Measurements from ENCODE around the gene NKX2-1. TPM values are rescaled to one million over a fixed set of nuclear protein-coding genes. Genes with fewer than 3 reads are reported as not detected.

The NKX2-1 gene
- total and polyA plus RNA-seq, 7 experiments from 2014 or later: not detected

DNA sequence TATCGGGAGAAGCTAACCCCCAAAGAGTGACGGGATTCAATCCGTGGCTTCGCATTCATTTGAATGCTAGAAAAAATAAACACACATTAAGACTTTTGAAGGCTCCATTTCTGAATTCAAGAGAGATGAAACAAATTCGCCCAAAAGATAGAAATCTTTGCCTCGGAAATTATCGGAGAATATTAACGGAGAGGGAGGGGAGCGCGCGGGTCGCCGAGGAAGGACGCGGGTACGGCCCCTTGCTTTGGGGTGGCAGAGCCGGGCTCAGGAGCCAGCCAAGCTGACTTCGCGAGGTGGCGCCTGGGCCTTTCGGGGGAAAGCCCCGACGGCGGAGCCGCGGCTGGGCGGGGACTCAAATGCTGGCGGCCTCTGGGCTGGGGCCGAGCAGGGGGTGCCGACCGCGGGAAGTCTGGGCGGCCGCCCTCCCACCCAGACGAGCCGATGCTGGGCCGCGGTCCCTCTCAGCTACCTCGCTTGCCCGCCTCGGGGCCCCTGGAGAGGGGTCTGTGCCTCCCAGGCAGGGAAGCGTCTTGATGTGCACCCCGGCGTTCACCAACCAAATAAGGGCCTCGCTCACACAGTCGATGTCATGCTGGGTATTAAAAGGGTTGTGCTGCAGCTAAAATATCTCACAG is 14.7 kb downstream of the NKX2-1 start:
- ChIA-PET CTCF (no interaction called here), POLR2A (no interaction called here)
- Mint-ChIP-seq H3K4me3 (peak overlapping the region in 7 of 10 donors; percentile 39 to 67 (median 56)), H3K27ac (no peak overlapping the region), H3K9me3 (peaks cover 1 to 34% (median 6%) of the 10 kb centered on the region in 11 donors), H3K27me3 (peaks cover 82 to 88% (median 85%) of the 10 kb centered on the region in 5 donors), H3K36me3 (peaks cover 3 to 13% (median 4%) of the 10 kb centered on the region in 5 donors), H3K4me1 (peaks cover 3 to 31% (median 25%) of the 10 kb centered on the region in 7 donors)
- peaks cover 8 to 34% of the 10 kb centered on the region in 2 donors for H3K27me3 ChIP-seq (ENCODE audit: control insufficient read depth in 2 of 2, insufficient read depth in 2 of 2, low read length in 2 of 2)
- H3K4me3 ChIP-seq (ENCODE audit: low read length): no peak overlapping the region
- intact Hi-C loops (cut with micrococcal nuclease): no loop called here
- DNase-seq: no peak
- peaks cover 0 to 4% of the 10 kb centered on the region in 2 donors for H3K4me1 ChIP-seq (ENCODE audit: control insufficient read depth in 2 of 2, insufficient read depth in 2 of 2, low read length in 2 of 2)
- H3K9me3 ChIP-seq (ENCODE audit: control insufficient read depth in 2 of 3, low read length in 3 of 3): no peaks in the 10 kb centered on the region
- H3K27ac ChIP-seq (ENCODE audit: low read depth, low read length): no peak overlapping the region
- no peak for ATAC-seq
- H3K36me3 ChIP-seq (ENCODE audit: control insufficient read depth in 2 of 3, insufficient read depth in 3 of 3, low read length in 3 of 3): no peaks in the 10 kb centered on the region

DNA sequence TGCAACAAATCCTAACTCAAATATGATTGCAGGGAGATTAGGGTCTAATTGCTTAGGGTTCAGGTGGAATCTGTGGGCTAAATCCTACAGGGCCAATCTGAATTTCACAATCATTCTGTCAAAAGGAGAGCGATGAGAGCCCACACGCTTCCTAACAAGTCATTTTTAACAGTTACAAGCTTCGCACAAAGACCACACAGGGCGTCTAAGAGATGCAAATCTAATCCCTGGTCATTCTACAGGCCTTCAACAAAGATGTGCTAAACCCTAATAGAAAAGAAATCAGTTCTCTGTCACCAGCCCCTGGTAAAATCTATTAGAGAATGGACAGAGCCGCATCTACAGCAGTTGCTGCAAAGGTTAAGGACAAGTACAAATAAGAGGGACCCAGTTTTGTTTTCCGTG is 15.3 kb downstream of the NKX2-1 start:
- peaks cover 82 to 88% (median 85%) of the 10 kb centered on the region in 5 donors for H3K27me3 Mint-ChIP-seq
- peaks cover 3 to 13% (median 4%) of the 10 kb centered on the region in 5 donors for H3K36me3 Mint-ChIP-seq
- no peak overlapping the region for H3K27ac Mint-ChIP-seq
- peaks cover 3 to 31% (median 25%) of the 10 kb centered on the region in 7 donors for H3K4me1 Mint-ChIP-seq
- ChIA-PET POLR2A (no interaction called here), CTCF (interaction anchor here (0.6 kb wide), 1 partner anchor 51 kb away, joined by 3 read pairs; no protein-coding TSS in a partner anchor)
- peaks cover 0 to 4% of the 10 kb centered on the region in 2 donors for H3K4me1 ChIP-seq (ENCODE audit: control insufficient read depth in 2 of 2, insufficient read depth in 2 of 2, low read length in 2 of 2)
- H3K27me3 ChIP-seq (ENCODE audit: control insufficient read depth in 2 of 2, insufficient read depth in 2 of 2, low read length in 2 of 2): peaks cover 8 to 32% of the 10 kb centered on the region in 2 donors
- no peak for ATAC-seq
- H3K9me3 Mint-ChIP-seq: peaks cover 1 to 34% (median 6%) of the 10 kb centered on the region in 11 donors
- no peaks in the 10 kb centered on the region for H3K36me3 ChIP-seq (ENCODE audit: control insufficient read depth in 2 of 3, insufficient read depth in 3 of 3, low read length in 3 of 3)
- no peak overlapping the region for H3K4me3 ChIP-seq (ENCODE audit: low read length)
- DNase-seq: no peak
- no peak overlapping the region for H3K27ac ChIP-seq (ENCODE audit: low read depth, low read length)
- intact Hi-C loops (cut with micrococcal nuclease): no loop called here
- peak overlapping the region in 8 of 10 donors; percentile 35 to 67 (median 53) for H3K4me3 Mint-ChIP-seq
- H3K9me3 ChIP-seq (ENCODE audit: control insufficient read depth in 2 of 3, low read length in 3 of 3): no peaks in the 10 kb centered on the region

DNA sequence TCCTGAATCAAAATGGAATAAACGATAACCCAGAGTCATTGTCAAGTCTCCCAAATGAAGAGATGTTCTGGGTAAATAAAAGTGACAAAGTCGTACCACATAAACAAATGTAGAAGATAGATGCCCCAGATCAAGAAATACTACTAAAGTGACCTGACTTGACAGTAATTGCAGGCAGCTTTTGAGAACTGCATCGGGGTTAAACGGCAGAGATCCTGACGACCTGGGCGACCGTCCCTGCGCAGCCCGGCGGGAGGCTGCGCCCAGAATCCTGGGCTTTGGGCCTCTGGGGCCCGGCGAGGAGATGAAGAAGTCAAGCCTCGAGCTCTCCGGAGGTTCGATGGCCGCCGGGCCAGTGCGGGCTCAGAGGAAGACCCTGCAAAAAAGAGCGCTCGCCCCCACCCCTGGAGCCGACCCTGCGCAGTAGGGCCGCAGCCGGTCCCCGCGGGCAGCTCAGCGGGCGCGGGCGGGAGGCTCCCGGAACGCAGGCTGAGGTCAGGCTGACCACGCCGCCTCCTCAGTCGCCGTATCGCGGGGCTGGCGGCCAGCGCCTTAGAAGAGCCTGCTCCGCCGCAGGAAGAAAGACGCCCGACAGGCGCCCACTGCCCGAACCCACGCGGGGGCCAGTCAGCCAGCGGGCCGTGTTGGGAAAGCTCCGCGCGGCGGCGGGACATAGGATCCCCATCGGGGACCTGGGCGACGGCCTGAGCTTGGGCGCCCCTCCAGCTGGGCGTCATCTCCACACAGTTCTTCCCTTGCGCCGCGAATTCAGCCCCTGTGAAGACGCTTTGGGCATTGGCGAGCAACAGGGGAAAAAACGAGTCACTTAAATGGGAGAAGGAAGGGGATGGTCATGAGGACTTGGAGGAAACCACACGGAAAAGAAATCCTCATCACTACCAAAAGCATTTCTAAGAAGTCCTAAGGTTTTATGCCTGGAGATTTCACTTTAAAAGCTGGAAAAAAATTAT is 16.0 kb downstream of the NKX2-1 start:
- H3K27ac ChIP-seq (ENCODE audit: low read depth, low read length): no peak overlapping the region
- ChIA-PET POLR2A (no interaction called here), CTCF (interaction anchor here (0.6 kb wide), 1 partner anchor 52 kb away, joined by 3 read pairs; no protein-coding TSS in a partner anchor)
- H3K27me3 ChIP-seq (ENCODE audit: control insufficient read depth in 2 of 2, insufficient read depth in 2 of 2, low read length in 2 of 2): peaks cover 8 to 30% of the 10 kb centered on the region in 2 donors
- H3K4me3 ChIP-seq (ENCODE audit: low read length): no peak overlapping the region
- peaks cover 3 to 31% (median 23%) of the 10 kb centered on the region in 7 donors for H3K4me1 Mint-ChIP-seq
- DNase-seq: no peak
- H3K36me3 Mint-ChIP-seq: peaks cover 3 to 13% (median 4%) of the 10 kb centered on the region in 5 donors
- H3K9me3 ChIP-seq (ENCODE audit: control insufficient read depth in 2 of 3, low read length in 3 of 3): no peaks in the 10 kb centered on the region
- no peaks in the 10 kb centered on the region for H3K36me3 ChIP-seq (ENCODE audit: control insufficient read depth in 2 of 3, insufficient read depth in 3 of 3, low read length in 3 of 3)
- H3K4me1 ChIP-seq (ENCODE audit: control insufficient read depth in 2 of 2, insufficient read depth in 2 of 2, low read length in 2 of 2): peaks cover 0 to 4% of the 10 kb centered on the region in 2 donors
- peaks cover 1 to 28% (median 6%) of the 10 kb centered on the region in 11 donors for H3K9me3 Mint-ChIP-seq
- H3K27ac Mint-ChIP-seq: peak overlapping the region in 1 of 9 donors; percentile 20
- peaks cover 77 to 84% (median 81%) of the 10 kb centered on the region in 5 donors for H3K27me3 Mint-ChIP-seq
- peak overlapping the region in 6 of 10 donors; percentile 28 to 67 (median 47) for H3K4me3 Mint-ChIP-seq
- intact Hi-C loops (cut with micrococcal nuclease): no loop called here
- no peak for ATAC-seq

DNA sequence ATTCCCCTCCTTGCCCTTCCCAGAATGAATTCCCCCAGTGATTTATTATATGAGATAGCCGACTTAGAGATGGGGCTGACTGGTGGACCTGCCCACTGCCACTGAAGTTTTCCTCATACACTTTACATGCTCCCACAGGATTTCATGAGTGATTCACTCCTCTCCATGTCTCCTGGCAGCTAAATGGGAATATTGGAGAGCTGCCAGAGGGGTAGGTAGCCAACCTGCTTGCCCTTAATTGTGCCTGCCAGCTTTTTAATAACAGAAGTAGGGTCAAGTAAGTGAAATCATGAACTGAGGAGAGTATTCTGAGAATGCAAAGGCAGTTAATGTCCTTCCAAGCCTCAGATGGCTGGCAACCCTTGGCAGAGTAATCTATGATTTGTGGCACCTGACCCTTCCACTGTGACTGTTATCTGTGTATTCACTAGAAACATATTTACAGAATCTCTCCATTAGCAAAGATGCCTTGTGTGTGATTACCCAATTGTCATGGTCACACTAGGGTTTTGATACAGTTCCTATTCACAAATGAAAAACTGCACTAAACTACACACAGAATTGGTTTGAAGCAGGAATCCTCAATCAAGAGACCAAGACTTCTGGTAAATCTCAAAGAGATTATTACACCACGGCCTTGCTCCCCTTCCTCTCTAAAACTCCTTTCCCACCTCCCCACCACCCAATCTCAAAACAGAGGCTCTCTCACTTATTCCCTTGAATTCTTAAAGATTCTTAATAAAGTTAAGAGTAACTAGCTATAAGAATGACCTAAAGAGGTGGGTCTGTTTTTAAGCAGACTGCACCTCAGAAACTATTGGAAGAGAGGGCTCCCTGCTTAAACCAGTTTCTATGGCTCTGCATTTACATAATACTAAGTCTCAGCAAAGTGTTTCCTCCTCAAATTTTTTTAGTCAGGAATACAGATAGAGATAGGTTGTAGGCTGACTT is 17.2 kb downstream of the NKX2-1 start:
- no peak for DNase-seq
- ATAC-seq: no peak
- Histone ChIP-seq H3K27ac (ENCODE audit: low read depth, low read length) (no peak overlapping the region), H3K9me3 (ENCODE audit: control insufficient read depth in 2 of 3, low read length in 3 of 3) (no peaks in the 10 kb centered on the region), H3K27me3 (ENCODE audit: control insufficient read depth in 2 of 2, insufficient read depth in 2 of 2, low read length in 2 of 2) (peaks cover 8 to 26% of the 10 kb centered on the region in 2 donors), H3K36me3 (ENCODE audit: control insufficient read depth in 2 of 3, insufficient read depth in 3 of 3, low read length in 3 of 3) (no peaks in the 10 kb centered on the region), H3K4me3 (ENCODE audit: low read length) (no peak overlapping the region), H3K4me1 (ENCODE audit: control insufficient read depth in 2 of 2, insufficient read depth in 2 of 2, low read length in 2 of 2) (peaks cover 0 to 4% of the 10 kb centered on the region in 2 donors)
- peaks cover 3 to 29% (median 19%) of the 10 kb centered on the region in 7 donors for H3K4me1 Mint-ChIP-seq
- H3K36me3 Mint-ChIP-seq: peaks cover 3 to 11% (median 4%) of the 10 kb centered on the region in 5 donors
- peaks cover 1 to 23% (median 6%) of the 10 kb centered on the region in 11 donors for H3K9me3 Mint-ChIP-seq
- H3K4me3 Mint-ChIP-seq: no peak overlapping the region
- ChIA-PET POLR2A (no interaction called here), CTCF (no interaction called here)
- intact Hi-C loops (cut with micrococcal nuclease): no loop called here
- H3K27me3 Mint-ChIP-seq: peaks cover 72 to 80% (median 79%) of the 10 kb centered on the region in 5 donors
- no peak overlapping the region for H3K27ac Mint-ChIP-seq

DNA sequence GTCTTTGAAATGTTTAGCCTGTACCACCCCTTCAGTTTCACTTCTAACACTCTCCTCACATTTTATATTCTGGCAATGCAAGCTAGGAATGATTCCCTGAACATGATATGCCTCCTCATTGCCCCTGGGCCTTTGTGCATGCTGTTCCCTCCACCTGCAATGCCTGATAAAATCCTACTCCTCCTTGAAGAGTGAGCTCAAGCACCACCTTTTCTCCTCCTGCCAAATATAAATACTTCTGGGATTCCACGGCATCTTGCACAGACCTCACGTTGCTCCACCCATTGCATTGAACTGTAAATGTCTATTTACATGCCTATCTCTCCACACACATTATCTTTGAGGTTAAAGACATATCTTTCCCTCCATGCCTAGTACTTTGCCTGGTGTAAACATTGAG is 21.1 kb downstream of the NKX2-1 start:
- intact Hi-C loops (cut with micrococcal nuclease): no loop called here
- ChIA-PET POLR2A (no interaction called here), CTCF (no interaction called here)
- Histone ChIP-seq H3K36me3 (ENCODE audit: control insufficient read depth in 2 of 3, insufficient read depth in 3 of 3, low read length in 3 of 3) (no peaks in the 10 kb centered on the region), H3K4me1 (ENCODE audit: control insufficient read depth in 2 of 2, insufficient read depth in 2 of 2, low read length in 2 of 2) (no peaks in the 10 kb centered on the region), H3K27me3 (ENCODE audit: control insufficient read depth in 2 of 2, insufficient read depth in 2 of 2, low read length in 2 of 2) (peaks cover 8% of the 10 kb centered on the region in 2 donors), H3K4me3 (ENCODE audit: low read length) (no peak overlapping the region), H3K27ac (ENCODE audit: low read depth, low read length) (no peak overlapping the region), H3K9me3 (ENCODE audit: control insufficient read depth in 2 of 3, low read length in 3 of 3) (no peaks in the 10 kb centered on the region)
- Mint-ChIP-seq H3K4me1 (peaks cover 0 to 5% (median 5%) of the 10 kb centered on the region in 7 donors), H3K9me3 (peaks cover 0 to 9% (median 3%) of the 10 kb centered on the region in 11 donors), H3K36me3 (peaks cover 0 to 9% (median 3%) of the 10 kb centered on the region in 5 donors), H3K27ac (no peak overlapping the region), H3K27me3 (peaks cover 53 to 72% (median 61%) of the 10 kb centered on the region in 5 donors), H3K4me3 (no peak overlapping the region)
- no peak for ATAC-seq
- no peak for DNase-seq

DNA sequence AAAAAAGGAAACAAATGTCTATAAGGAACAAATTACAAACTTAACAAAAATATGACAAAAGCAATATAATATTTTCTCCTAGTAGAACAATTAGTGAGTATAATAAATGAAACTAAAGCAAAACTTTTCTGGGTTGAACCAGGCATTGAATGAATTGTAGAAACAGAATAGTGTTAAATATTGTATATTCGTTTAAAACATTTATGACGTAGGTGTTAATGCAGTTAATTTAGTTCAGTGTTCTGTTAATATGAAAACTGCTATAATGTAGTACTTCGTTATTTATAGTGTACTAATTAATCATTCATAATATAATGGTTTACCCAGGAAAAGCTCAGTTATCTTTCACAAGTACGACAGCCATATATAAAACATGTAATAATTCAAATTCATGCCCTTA is 23.7 kb downstream of the NKX2-1 start:
- CTCF ChIA-PET: no interaction called here
- H3K27ac Mint-ChIP-seq: no peak overlapping the region

More for the DNA sequence above, 23.7 kb downstream of the NKX2-1 start:
- Mint-ChIP-seq H3K36me3 (no peaks in the 10 kb centered on the region), H3K9me3 (peaks cover 0 to 4% (median 0%) of the 10 kb centered on the region in 11 donors), H3K4me1 (no peaks in the 10 kb centered on the region), H3K4me3 (no peak overlapping the region), H3K27me3 (peaks cover 45 to 60% (median 52%) of the 10 kb centered on the region in 5 donors)
- H3K36me3 ChIP-seq (ENCODE audit: control insufficient read depth in 2 of 3, insufficient read depth in 3 of 3, low read length in 3 of 3): no peaks in the 10 kb centered on the region
- ATAC-seq: no peak
- no peaks in the 10 kb centered on the region for H3K9me3 ChIP-seq (ENCODE audit: control insufficient read depth in 2 of 3, low read length in 3 of 3)
- POLR2A ChIA-PET: no interaction called here
- no peaks in the 10 kb centered on the region for H3K4me1 ChIP-seq (ENCODE audit: control insufficient read depth in 2 of 2, insufficient read depth in 2 of 2, low read length in 2 of 2)
- no peak overlapping the region for H3K4me3 ChIP-seq (ENCODE audit: low read length)
- intact Hi-C loops (cut with micrococcal nuclease): no loop called here
- H3K27me3 ChIP-seq (ENCODE audit: control insufficient read depth in 2 of 2, insufficient read depth in 2 of 2, low read length in 2 of 2): peaks cover 5 to 6% of the 10 kb centered on the region in 2 donors
- H3K27ac ChIP-seq (ENCODE audit: low read depth, low read length): no peak overlapping the region
- DNase-seq: no peak
